Eye (tissue), 1 donor: ENCODE measurements around the gene MOXD1.
"Not testable (repeated sequence)": the region's sequence is repeated elsewhere in the genome, so short reads cannot be mapped to it uniquely, and the experiment has no call there.

Experiments used
- DNase-seq: peaks from one replicate; pipeline ENCODE4 v3.0.0-alpha.2; 2015

The MOXD1 gene

DNA sequence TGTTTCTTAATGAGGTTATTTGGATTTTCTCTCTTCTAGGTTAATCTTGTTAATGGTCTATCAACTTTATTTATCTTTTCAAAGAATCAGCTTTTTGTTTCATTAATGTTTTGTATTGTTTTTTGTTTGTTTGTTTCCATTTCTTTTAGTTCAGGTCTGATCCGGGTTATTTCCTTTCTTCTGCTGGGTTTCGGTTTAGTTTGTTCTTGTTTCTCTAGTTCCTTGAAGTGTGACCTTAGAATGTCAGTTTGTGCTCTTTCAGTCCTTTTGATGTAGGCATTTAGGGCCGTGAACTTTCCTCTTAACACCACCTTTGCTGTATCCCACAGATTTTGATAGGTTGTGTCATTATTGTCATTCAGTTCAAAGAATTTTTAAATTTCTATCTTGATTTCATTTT, 49.3 kb downstream of the MOXD1 start:
- not testable (repeated sequence) for DNase-seq

GRCh38 chr6:132348231-132348630, 53.0 kb downstream of the MOXD1 start:
- DNase-seq: no peak

DNA sequence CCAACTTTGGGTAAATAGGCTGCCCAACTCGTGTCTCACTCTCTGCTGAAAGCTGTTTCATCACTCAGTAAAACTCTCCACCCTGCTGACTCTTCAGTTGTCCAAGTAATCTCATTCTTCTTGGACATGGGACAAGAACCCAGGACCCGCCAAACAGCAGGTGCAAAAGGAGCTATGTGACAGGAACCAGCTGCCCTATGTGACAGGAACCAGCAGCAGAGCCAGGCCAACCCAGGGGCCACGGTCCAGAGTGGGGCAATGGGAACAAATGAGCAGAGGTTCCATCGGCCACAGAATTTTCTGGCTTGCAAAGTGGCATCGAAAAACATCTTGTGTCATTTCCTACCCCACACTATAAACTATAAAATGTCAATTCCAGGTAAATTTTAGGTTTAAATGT, 56.5 kb downstream of the MOXD1 start:
- DNase-seq: no peak

- DNase-seq: no peak
Observed at GRCh38 chr6:132341646-132342045, 59.6 kb downstream of the MOXD1 start.

DNA sequence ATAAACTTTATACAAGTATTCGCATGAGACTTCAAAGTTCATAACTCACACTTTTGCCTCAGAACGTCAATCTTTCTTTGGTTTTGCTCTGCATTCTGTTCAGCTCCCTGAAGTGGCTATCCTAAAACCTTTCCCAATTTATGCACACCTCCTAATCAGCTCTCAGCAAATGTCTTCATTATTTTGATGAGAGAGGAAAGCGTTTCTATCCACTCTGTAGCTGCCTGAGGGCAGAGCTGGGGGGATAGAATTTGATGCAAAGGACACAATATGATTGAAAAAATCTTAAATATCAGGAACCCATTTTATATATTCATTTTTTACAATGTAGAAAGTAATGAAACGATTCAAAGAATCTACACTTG, 66.8 kb downstream of the MOXD1 start:
- no peak for DNase-seq

DNA sequence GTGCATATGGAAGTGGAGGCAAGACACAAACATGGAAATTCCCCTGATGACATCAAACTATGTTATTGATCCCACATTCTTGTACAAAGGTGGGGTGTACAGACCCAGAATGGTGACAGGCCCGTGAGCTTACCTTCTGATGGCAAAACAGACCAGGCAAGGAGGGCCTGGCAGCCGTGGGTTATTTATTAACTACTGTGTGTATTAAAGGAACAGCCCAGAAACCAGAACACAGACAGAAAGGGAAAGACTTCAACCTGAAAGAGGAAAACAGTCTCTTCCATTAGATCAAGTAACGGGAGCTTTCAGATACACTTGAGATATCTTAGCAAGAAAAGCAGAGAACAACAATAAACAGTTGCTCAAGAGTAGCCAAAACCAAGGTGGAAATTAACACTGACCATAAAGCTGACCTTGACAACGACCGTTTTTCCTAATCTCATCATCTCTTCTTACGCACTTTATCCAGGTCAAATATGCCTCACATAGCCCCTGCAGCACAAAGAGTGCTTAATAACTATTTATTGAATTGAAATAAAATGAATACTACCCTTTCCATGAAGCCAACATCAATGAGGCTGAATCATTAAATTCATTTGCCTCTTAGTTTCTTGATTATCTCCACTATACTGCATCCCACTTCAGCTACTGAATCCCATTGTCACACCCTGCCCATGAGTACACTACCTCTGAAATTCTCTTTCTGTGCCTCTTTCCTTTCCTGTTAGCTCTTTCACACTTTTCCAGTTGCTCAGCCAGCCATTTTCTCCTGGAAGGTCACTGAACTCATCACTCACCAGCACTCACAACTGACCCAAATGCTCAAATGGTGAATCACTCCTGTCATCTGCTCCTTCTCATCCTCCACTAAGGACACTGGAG, 67.4 kb downstream of the MOXD1 start:
- DNase-seq: peak; percentile 63

GRCh38 chr6:132330759-132331158, 70.5 kb downstream of the MOXD1 start:
- DNase-seq: no peak

GRCh38 chr6:132322398-132322797, 78.9 kb downstream of the MOXD1 start:
- DNase-seq: no peak

DNA sequence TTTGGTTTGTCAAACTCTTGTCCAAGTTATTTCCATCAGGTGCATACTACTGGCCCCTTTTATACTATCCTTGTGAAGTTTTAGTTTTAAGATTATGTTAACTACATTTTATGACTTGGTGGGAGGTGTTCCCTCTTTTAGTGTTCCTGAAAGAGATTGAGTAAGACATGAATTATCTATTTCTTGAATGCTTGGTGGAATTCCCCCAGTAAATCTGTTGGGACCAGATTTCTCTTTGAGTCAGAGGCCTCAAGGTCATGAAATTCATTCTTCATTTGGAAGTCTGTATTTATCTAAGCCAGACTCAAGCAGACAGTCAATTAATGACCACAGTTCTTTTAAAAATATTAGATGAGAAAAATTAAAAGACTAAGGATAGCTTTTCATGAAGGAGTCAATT, 81.3 kb downstream of the MOXD1 start:
- no peak for DNase-seq

DNA sequence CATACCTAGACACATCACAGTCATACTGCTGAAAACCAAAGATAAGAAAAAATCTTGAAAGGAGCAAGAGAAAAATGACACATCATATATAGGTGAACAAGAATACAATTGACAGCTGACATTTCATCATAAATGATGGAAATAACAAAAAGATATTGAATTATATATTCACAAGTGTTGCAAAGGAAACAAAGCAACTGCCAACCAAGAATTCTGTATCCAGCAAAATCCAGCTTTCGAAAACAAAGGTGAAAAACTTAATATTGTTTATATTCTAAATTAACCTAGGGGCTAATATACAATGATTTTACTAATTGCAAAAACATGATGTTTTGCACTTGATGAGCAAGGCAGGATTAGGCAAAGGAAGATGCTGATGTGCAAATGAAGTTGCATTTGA, 84.3 kb downstream of the MOXD1 start:
- peak; percentile 37 for DNase-seq

GRCh38 chr6:132314432-132314831, 86.8 kb downstream of the MOXD1 start:
- DNase-seq: no peak

DNA sequence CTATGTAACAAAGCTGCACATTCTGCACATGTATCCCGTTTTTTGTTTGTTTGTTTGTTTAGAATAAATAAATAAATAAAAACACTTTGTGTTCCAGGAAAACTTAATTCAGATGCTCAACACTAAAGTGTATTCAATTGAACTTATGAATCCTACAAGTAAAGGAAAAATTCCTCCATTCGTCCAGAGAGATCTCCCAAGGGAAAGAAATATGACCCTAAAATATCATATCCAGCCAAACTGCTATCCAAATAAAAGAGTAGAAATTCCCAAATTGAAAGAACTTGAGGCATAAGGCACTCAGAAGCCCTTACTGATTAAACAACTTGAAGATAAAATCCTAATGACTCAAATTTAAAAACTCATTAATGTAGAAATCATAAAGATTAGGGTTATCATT, 90.4 kb downstream of the MOXD1 start:
- no peak for DNase-seq

GRCh38 chr6:132310151-132310550, 91.1 kb downstream of the MOXD1 start:
- DNase-seq: not testable (repeated sequence)

GRCh38 chr6:132304891-132305305, 96.4 kb downstream of the MOXD1 start:
- no peak for DNase-seq

DNA sequence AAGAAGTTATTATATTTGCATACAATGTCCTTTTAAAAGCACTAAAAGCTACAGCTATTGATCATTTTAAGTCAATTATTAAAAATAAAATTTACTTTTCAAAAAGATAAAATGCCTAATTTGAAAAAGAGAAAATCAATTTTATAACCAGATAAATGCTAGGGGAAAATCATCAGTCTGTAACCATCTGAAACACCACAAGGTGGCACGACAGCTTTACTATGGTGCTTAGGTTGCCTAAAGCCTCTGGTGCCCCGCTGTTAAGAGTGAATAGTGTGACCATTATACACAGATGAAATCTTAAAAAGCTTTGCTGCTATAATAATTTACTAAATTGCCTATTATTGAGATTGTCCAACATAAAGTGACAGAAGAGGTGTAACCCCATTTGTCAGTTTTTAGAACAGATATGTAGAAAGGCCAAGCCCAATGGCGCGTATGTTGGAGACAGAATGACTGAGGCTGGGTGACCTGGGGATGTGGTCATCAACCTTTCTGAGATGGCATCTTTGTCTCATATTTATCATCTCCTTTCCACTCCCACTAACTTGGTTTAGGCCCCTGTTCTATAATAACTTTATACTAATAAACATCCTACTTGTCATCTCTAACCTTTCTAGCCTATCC, 100.8 kb downstream of the MOXD1 start:
- DNase-seq: peak; percentile 73

- peak; percentile 81 for DNase-seq
Observed at GRCh38 chr6:132298344-132298949, 102.8 kb downstream of the MOXD1 start.

GRCh38 chr6:132289756-132290155, 111.5 kb downstream of the MOXD1 start:
- no peak for DNase-seq

DNA sequence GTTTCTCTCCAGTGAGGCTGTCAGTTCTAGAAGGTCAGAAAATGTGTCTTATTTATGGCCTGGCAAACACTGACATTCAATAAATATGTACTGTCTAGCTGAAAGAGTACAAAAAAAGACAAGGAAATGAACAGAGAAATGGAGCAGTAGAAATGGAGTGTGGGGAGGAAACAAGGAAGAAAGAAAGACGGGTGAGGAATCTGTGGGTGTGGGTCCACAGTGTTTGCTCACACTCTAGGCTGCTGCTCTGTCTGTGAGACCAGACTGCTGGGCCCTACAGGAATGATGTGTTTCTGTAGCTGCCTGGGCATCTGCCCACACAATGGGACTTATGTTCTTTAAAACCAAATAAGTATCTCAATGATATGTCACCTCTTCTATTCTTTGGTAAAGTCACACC, 114.2 kb downstream of the MOXD1 start:
- DNase-seq: no peak

DNA sequence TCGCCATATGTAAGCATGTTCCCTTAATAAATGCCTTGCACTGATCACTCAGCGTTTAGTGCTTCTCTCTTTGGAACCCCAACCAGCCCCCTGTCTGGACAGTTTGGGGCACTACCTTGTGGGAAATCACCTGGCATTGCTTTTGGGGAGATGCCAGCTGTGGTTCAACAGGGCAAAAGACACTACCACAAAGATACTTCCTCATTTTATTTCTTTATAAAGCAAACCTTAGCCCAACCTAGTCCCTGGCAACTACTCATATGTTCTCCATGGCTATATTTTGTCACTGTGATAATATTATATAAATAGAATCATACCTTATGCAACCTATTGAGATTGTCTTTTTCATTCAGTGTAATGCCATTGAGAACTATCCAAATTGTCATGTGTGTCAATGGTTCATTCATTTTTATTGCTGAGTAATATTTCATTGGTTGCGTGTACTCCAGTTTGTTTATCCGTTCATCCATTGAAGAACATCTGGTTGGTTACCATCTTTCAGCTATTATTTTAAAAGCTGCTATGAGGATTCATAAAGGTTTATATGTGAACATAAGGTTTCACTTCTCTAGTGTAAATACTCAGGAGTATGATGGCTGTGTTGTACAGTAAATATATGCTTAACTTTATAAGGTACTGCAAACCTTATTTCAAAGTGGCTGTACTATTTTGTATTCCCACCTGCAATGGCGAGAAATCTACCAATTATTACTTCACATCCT, 114.8 kb downstream of the MOXD1 start:
- no peak for DNase-seq

DNA sequence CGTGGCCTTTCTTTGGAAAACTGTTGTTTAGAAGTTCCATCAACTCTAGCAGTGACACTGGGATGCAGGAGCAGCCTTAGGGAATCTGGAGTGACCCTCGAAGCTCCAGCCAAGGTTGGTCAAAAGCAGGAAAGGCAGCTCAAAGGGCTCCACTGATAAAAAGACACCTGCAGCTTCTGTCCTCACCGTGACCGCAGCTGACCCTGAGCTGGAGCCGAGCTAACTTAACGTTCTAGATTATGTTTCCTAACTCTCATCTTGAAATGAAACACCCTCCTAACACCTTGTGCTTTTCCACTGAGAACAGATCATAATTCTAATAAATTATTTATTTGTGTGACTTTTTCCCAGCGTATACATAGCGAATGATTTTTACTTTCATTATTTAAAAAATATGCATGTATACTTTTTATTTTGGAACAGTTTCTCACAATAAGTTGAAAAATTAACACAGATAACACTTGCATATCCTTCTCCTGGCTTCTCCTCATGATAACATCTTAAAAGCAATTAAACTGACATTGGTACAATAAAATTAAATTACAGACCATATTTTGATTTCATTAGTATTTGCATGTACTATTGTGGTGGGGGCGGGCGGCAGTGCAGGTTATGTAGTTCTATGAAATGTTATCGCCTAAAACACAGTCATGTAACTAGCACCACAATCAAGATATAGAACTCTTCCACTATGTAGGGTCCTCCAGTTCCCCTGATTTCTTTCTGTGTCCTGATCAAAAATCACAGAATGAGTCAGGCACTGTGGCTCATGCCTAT, 116.1 kb downstream of the MOXD1 start:
- DNase-seq: no peak

DNA sequence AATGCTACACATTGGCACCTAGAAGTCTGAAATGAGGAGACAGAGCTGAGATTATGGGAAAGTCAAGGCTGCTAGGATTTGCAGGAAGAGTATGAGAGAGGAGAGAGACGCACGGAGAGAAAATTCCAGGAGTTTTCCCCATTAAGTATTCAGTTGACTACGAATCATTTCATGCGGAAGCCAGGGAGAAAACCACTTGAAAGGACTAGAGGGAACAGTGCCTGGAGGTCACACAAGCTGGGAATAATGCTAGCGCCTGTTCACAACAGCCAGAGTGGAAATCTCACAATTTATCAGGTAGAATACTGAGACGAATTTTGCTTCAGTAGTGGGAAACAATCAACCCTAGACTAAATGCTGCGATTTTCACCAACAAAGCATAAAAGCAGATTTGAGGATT, 118.6 kb downstream of the MOXD1 start:
- DNase-seq: no peak

GRCh38 chr6:132280436-132280835, 120.8 kb downstream of the MOXD1 start:
- DNase-seq: no peak
